H1 (cell line): ENCODE results near the gene IFTAP. TPM values are rescaled to one million over a fixed set of nuclear protein-coding genes. Genes with fewer than 3 reads are reported as not detected.

Experiments
- CTCF ChIA-PET: fragments of 300-600 bp; sonication (Branson Sonifier 250); formaldehyde crosslinking; loops from one replicate; lab custom pipeline; 2021; ENCODE audit not compliant: partially characterized antibody; lab: Charles Lee
- POLR2A ChIA-PET: fragments of 300-600 bp; sonication (Branson Sonifier 250); formaldehyde crosslinking; loops from one replicate; lab custom pipeline; 2021; ENCODE audit warnings: inconsistent platforms; ENCODE audit not compliant: partially characterized antibody; lab: Charles Lee
- DNase-seq, 2 experiments: peaks; one replicate each; pipeline versions ENCODE4 v3.0.0 to v3.0.0-alpha.2; 2010 to 2022; ENCODE audit warnings: low spot score in 2 of 2, low read depth in 1 of 2, mixed read lengths in 1 of 2
- FAIRE-seq: peaks from 2 replicates; lab custom pipeline; 2011; peaks lifted over from hg19 to GRCh38; lab: Jason Lieb, UNC
- H2AFZ ChIP-seq: 2 replicates; pipeline ENCODE4 v1.8.1; 2012; ENCODE audit warnings: low read length, inconsistent platforms
- H2AK5ac ChIP-seq: 2 replicates; pipeline ENCODE4 v1.6.1; 2013; ENCODE audit warnings: low read depth, low read length
- H2BK120ac ChIP-seq: replicated peaks from 2 replicates; pipeline ENCODE3; 2013; ENCODE audit warnings: low read depth, low read length, inconsistent platforms
- H2BK12ac ChIP-seq: 2 replicates; pipeline ENCODE4 v1.6.1; 2013; ENCODE audit warnings: low read depth, low read length
- H2BK15ac ChIP-seq: 2 replicates; pipeline ENCODE4 v1.6.1; 2013; ENCODE audit warnings: low read length
- H2BK20ac ChIP-seq: 2 replicates; pipeline ENCODE4 v1.6.1; 2013; ENCODE audit warnings: low read length
- H2BK5ac ChIP-seq: 2 replicates; pipeline ENCODE4 v1.6.1; 2013; ENCODE audit warnings: low read depth, low read length
- H3K14ac ChIP-seq: 2 replicates; pipeline ENCODE4 v1.6.1; 2013; ENCODE audit warnings: inconsistent platforms; ENCODE audit not compliant: insufficient read length
- H3K18ac ChIP-seq: 2 replicates; pipeline ENCODE4 v1.6.1; 2013; ENCODE audit warnings: low read length; ENCODE audit errors: extremely low read depth
- H3K23ac ChIP-seq: 2 replicates; pipeline ENCODE4 v1.6.1; 2013; ENCODE audit warnings: inconsistent platforms; ENCODE audit not compliant: insufficient read length
- H3K23me2 ChIP-seq: 2 replicates; pipeline ENCODE4 v1.6.1; 2013; ENCODE audit warnings: low read depth, low read length
- H3K27ac ChIP-seq: 2 replicates; pipeline ENCODE4 v1.6.1; 2011; ENCODE audit warnings: low read depth, low read length, inconsistent platforms
- H3K27me3 ChIP-seq, 4 experiments: replicated peaks in 1 of 4; 1 replicate in 1 of 4; 2 replicates in 3 of 4; pipeline versions ENCODE4 v1.6.1 to v1.8.1; 2011 to 2013; ENCODE audit warnings: low read length in 3 of 4, mild to moderate bottlenecking in 3 of 4, inconsistent platforms in 2 of 4, mixed read lengths in 2 of 4, moderate library complexity in 1 of 4; ENCODE audit not compliant: control insufficient read depth in 3 of 4, insufficient read depth in 3 of 4; ENCODE audit errors: extremely low read depth in 1 of 4
- H3K36me3 ChIP-seq, 4 experiments: 2 replicates each; pipeline versions ENCODE4 v1.6.1 to v1.8.1; 2011 to 2013; ENCODE audit warnings: mild to moderate bottlenecking in 4 of 4, low read length in 3 of 4, moderate library complexity in 2 of 4, control low read depth in 1 of 4, inconsistent platforms in 1 of 4; ENCODE audit not compliant: insufficient read depth in 4 of 4, control insufficient read depth in 2 of 4
- H3K4ac ChIP-seq: replicated peaks from 2 replicates; pipeline ENCODE3; 2013; ENCODE audit warnings: low read length, low read depth, mixed read lengths, inconsistent platforms; ENCODE audit not compliant: insufficient read length
- H3K4me1 ChIP-seq, 4 experiments: replicated peaks in 1 of 4; 1 replicate in 1 of 4; 2 replicates in 3 of 4; pipeline versions ENCODE4 v1.6.1 to v1.8.1; 2011 to 2013; ENCODE audit warnings: low read length in 3 of 4, inconsistent platforms in 2 of 4, mixed read lengths in 1 of 4; ENCODE audit not compliant: insufficient read depth in 4 of 4, control insufficient read depth in 3 of 4
- H3K4me2 ChIP-seq, 2 experiments: 2 replicates each; pipeline versions ENCODE4 v1.6.1 to v1.8.1; 2011 to 2013; ENCODE audit warnings: low read depth in 2 of 2, low read length in 2 of 2, control low read depth in 1 of 2, inconsistent platforms in 1 of 2, mild to moderate bottlenecking in 1 of 2; ENCODE audit not compliant: insufficient read depth in 1 of 2
- H3K4me3 ChIP-seq, 4 experiments: fragments of 200-600, 300-600 bp in 1 of 4; sonication (generic), shearing (Covaris generic), sonication (Bioruptor Twin) in 1 of 4; 2 replicates each; pipeline versions ENCODE4 v1.5.1 to v1.8.1; 2011 to 2016; ENCODE audit warnings: low read length in 4 of 4, low read depth in 3 of 4, control low read depth in 2 of 4, inconsistent platforms in 2 of 4, mild to moderate bottlenecking in 2 of 4, mixed read lengths in 1 of 4, moderate library complexity in 1 of 4; ENCODE audit not compliant: insufficient read depth in 2 of 4; ENCODE audit errors: extremely low read depth in 1 of 4
- H3K56ac ChIP-seq: replicated peaks from 2 replicates; pipeline ENCODE3; 2013; ENCODE audit warnings: low read depth, mild to moderate bottlenecking, mixed read lengths, low read length, inconsistent platforms; ENCODE audit not compliant: insufficient read length
- H3K79me1 ChIP-seq: 2 replicates; pipeline ENCODE4 v1.6.1; 2013; ENCODE audit warnings: low read depth, low read length, control low read depth
- H3K79me2 ChIP-seq, 2 experiments: 2 replicates each; pipeline versions ENCODE4 v1.6.1 to v1.8.1; 2012 to 2013; ENCODE audit warnings: low read length in 2 of 2, mild to moderate bottlenecking in 2 of 2, inconsistent platforms in 1 of 2; ENCODE audit not compliant: insufficient read depth in 2 of 2, control insufficient read depth in 1 of 2
- H3K9ac ChIP-seq, 4 experiments: replicated peaks in 1 of 4; 1 replicate in 1 of 4; 2 replicates in 3 of 4; pipeline versions ENCODE4 v1.6.1 to v1.8.1; 2011 to 2013; ENCODE audit warnings: low read depth in 3 of 4, low read length in 3 of 4, control low read depth in 2 of 4, mild to moderate bottlenecking in 2 of 4, moderate library complexity in 2 of 4, inconsistent platforms in 1 of 4; ENCODE audit errors: extremely low read depth in 1 of 4
- H3K9me3 ChIP-seq, 2 experiments: 2 replicates each; pipeline versions ENCODE4 v1.6.1 to v1.8.1; 2012 to 2013; ENCODE audit warnings: mild to moderate bottlenecking in 2 of 2, moderate library complexity in 2 of 2, control low read depth in 1 of 2, inconsistent platforms in 1 of 2, low read depth in 1 of 2, low read length in 1 of 2, mixed read lengths in 1 of 2; ENCODE audit not compliant: insufficient read depth in 2 of 2
- H4K20me1 ChIP-seq, 2 experiments: replicated peaks in 1 of 2; 2 replicates each; pipeline versions ENCODE3 to v1.8.1; 2011 to 2013; ENCODE audit warnings: inconsistent platforms in 2 of 2, low read length in 2 of 2, mild to moderate bottlenecking in 1 of 2; ENCODE audit not compliant: insufficient read depth in 2 of 2, control insufficient read depth in 1 of 2
- H4K5ac ChIP-seq: 2 replicates; pipeline ENCODE4 v1.6.1; 2013; ENCODE audit warnings: low read length, low read depth, mixed read lengths, inconsistent platforms; ENCODE audit not compliant: insufficient read length
- H4K8ac ChIP-seq: 2 replicates; pipeline ENCODE4 v1.8.0; 2013; ENCODE audit warnings: mild to moderate bottlenecking, moderate library complexity, low read length, inconsistent platforms; ENCODE audit not compliant: insufficient read depth; ENCODE audit errors: extremely low read depth
- H4K91ac ChIP-seq: replicated peaks from 2 replicates; pipeline ENCODE3; 2013; ENCODE audit warnings: low read length, mixed read lengths, inconsistent platforms; ENCODE audit not compliant: insufficient read length
- CBX5 ChIP-seq: fragments of 300-800, 300-1000 bp; sonication (generic); IDR thresholded peaks from 2 replicates; pipeline ENCODE4 v1.7.1; 2016; ENCODE audit warnings: antibody characterized with exemption, low read length, low read depth
- NRF1 ChIP-seq: IDR thresholded peaks from 2 replicates; pipeline ENCODE4 v1.6.1; 2011; ENCODE audit warnings: mild to moderate bottlenecking, low read depth, low read length, improper control_type of control experiment
- RXRA ChIP-seq: IDR thresholded peaks from 2 replicates; pipeline ENCODE4 v1.6.1; 2011; ENCODE audit warnings: low read depth, mild to moderate bottlenecking, low read length, moderate library complexity; ENCODE audit not compliant: insufficient read depth
- SIN3A ChIP-seq, 2 experiments: IDR thresholded peaks in 1 of 2; conservative IDR thresholded peaks in 1 of 2; 2 replicates each; pipeline ENCODE4 v1.6.1; 2011 to 2012; ENCODE audit warnings: low read length in 2 of 2, improper control_type of control experiment in 1 of 2, low read depth in 1 of 2, mild to moderate bottlenecking in 1 of 2
- polyA plus RNA-seq, 7 experiments: library from polyadenylated mRNA; depleted of rRNA in 3 of 7; stranded (reverse) in 5 of 7; unstranded in 2 of 7; fragments of >200 nt in 5 of 7; fragments of 200-250 nt in 2 of 7; gene quantifications; 1 replicate in 5 of 7; 2 replicates in 1 of 7; 4 replicates in 1 of 7; pipeline versions ENCODE4 v1.2.1 to v1.2.3, GENCODE V29; 2011 to 2013; ENCODE audit warnings: missing spikeins in 2 of 7, mixed read lengths in 2 of 7
- total RNA-seq: library from RNA; stranded (reverse); fragmentation: NEBNext Ultra II Directional; extraction: Animal tissue kit (Norgen Biotek cat#: 25700); gene quantifications from 2 replicates; pipeline ENCODE4 v1.2.1, GENCODE V29; 2021

The IFTAP gene
- total and polyA plus RNA-seq, 2 of the 8 experiments (the other 6 are each of a cell fraction or from before 2014, with no cell fraction given) = 21.2 to 23.9 TPM

DNA sequence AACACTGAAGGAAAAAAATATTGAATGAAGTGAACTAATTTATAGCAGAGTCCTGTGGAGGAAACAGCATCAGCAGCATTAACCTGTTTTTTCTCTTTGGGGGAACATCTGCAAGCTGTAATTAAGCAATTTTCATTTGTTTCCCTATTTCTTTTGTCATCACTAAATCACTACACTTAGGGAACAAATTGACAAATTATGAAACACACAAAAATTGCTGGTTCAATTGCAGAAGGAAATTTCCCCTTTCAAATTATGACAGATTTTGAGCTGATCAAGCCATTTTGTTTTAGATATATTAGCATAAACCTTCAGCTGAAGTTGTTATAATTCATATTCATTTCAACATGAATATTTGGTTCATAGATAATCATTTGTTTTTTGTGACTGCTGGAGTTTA is 25.9 kb downstream of the IFTAP start:
- CTCF ChIA-PET = interaction anchor here (3.5 kb wide), 1 partner anchor 55 kb away, joined by 25 read pairs; no protein-coding TSS in a partner anchor
- POLR2A ChIA-PET = no interaction called here
- no peaks in the 10 kb centered on the region for H3K79me1 ChIP-seq
- no peak overlapping the region for H3K23ac ChIP-seq
- no peak overlapping the region for H3K56ac ChIP-seq
- no peak overlapping the region for H2AFZ ChIP-seq
- H3K9me3 ChIP-seq = no peaks in the 10 kb centered on the region
- H3K18ac ChIP-seq = no peak overlapping the region
- no peak overlapping the region for H3K4me2 ChIP-seq
- H2BK12ac ChIP-seq = no peak overlapping the region
- H2BK120ac ChIP-seq = no peak overlapping the region
- FAIRE-seq (no peak), DNase-seq (no peak)
- no peaks in the 10 kb centered on the region for H3K36me3 ChIP-seq
- no peaks in the 10 kb centered on the region for H3K23me2 ChIP-seq
- H4K20me1 ChIP-seq = no peaks in the 10 kb centered on the region
- H3K4me1 ChIP-seq = no peaks in the 10 kb centered on the region
- no peak overlapping the region for H2BK15ac ChIP-seq
- no peak overlapping the region for H2BK20ac ChIP-seq
- H3K4me3 ChIP-seq = no peak overlapping the region
- no peak overlapping the region for H3K27ac ChIP-seq
- H3K9ac ChIP-seq = no peak overlapping the region
- H4K8ac ChIP-seq = no peak overlapping the region
- H4K91ac ChIP-seq = no peak overlapping the region
- H2BK5ac ChIP-seq = no peak overlapping the region
- H4K5ac ChIP-seq = no peak overlapping the region
- H2AK5ac ChIP-seq = no peak overlapping the region
- no peaks in the 10 kb centered on the region for H3K27me3 ChIP-seq
- no peak overlapping the region for H3K14ac ChIP-seq
- H3K4ac ChIP-seq = no peak overlapping the region
- TF ChIP-seq CBX5 = no peak
- no peak for TF ChIP-seq NRF1
- no peak for TF ChIP-seq RXRA
- TF ChIP-seq SIN3A (conservative IDR thresholded peaks at IDR 0.05 in 1 of 2, IDR thresholded peaks at IDR 0.05 in 1 of 2; ENCODE audit: low read depth in 1 of 2, low read length in 2 of 2) = no peak
- H3K79me2 ChIP-seq = no peaks in the 10 kb centered on the region
